Skin of body (tissue), 2 donors: ENCODE data around the gene MMP10. TPM values are rescaled to one million over a fixed set of nuclear protein-coding genes. Genes with fewer than 3 reads are reported as not detected.

ENCODE experiments used
- DNase-seq: peaks from one replicate; lab custom pipeline; 2025; lab: John Stamatoyannopoulos, UW
- total RNA-seq: library from RNA; depleted of rRNA; stranded (reverse); fragments of >200 nt; gene quantifications from one replicate; pipeline ENCODE4 v1.2.3, GENCODE V29; 2014

The MMP10 gene
- total RNA-seq, 1 donor from 2014 or later: not detected

- peak; percentile 86 for DNase-seq
Measured at GRCh38 chr11:102729849-102730815, 50.3 kb downstream of the MMP10 start.

- no peak for DNase-seq
Measured at GRCh38 chr11:102727890-102728289, 52.5 kb downstream of the MMP10 start.

DNA sequence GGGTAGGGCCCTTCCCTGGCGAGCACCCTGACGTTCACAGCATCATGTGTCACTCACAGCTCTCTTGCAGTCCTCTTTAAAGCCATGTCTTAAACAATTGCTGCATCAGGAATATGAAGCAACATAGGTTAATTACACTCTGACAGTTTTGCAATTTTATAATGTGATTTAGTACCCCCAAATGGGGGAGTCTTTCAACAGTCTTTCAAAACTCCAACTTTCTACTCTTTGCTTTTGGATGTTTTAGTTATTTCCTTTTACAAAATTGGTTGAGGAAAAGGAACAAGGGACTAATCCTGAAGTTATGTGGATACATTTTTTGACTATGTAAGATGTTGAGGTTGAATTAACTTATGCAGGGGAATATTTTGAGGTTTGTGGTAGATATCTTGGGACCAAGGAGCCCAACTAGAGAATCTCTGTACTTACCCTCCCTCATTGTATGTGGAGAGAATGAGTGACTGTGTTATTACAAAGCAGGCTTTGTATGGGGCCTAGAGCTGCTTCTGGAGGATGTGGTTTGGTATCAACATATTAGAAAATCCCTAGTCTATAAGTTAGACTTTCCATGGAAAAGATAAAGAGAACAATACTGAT is 55.4 kb downstream of the MMP10 start, which contains the start of gene MMP8:
Gene MMP8 (minus strand): TSS at position 51 of the 597 bp plus-strand sequence. CDS start 99 bp downstream, outside the sequence.
- no peak for DNase-seq

DNA sequence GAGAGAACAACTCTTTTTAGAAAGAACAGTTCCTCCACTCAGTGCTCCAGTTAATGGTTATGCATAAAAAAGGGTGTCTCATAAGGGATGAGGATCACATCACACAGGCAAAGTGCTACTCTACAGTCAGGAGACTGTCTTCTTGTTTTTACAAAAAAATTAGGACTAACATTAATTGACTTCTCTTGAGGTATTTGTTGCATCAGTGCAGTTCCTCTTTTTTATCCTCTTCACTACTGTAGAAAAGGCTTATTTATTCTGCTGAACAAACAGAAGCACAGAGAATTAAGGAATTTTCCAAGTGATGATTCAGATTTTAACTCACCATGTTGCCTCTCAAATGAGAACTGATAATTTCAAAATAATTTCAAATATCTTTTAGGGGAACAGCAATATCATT is 57.6 kb downstream of the MMP10 start:
- DNase-seq: no peak

Other genes with a start within 250 kb of the MMP10 start
- 3.6 TPM for gene MMP7, start 249.9 kb downstream of the MMP10 start, total RNA-seq
- not detected for gene MMP20, start 155.3 kb downstream of the MMP10 start, total RNA-seq
- gene MMP27, start 74.9 kb downstream of the MMP10 start, total RNA-seq: 6.7 TPM
- 8.4 TPM for gene MMP8, start 55.7 kb downstream of the MMP10 start, total RNA-seq
- 0.69 TPM for gene MMP1, start 17.5 kb upstream of the MMP10 start, total RNA-seq
- gene MMP3, start 63.0 kb upstream of the MMP10 start, total RNA-seq: 0.10 TPM
- gene MMP12, start 94.4 kb upstream of the MMP10 start, total RNA-seq: 0.10 TPM
- gene MMP13, start 175.1 kb upstream of the MMP10 start, total RNA-seq: not detected